Endothelial cell of umbilical vein (primary cell): ENCODE measurements around the gene CDK5.

Experiments
- EZH2 ChIP-seq: IDR thresholded peaks from 2 replicates; pipeline ENCODE4 v1.6.1; 2012; ENCODE audit warnings: borderline replicate concordance, low read depth, mild to moderate bottlenecking, moderate library complexity, low read length, inconsistent platforms; ENCODE audit not compliant: severe bottlenecking
- MYC ChIP-seq: IDR thresholded peaks from one replicate; pipeline ENCODE4 v1.6.1; 2011; ENCODE audit warnings: mild to moderate bottlenecking, low read depth, low read length
- POLR2A ChIP-seq: IDR thresholded peaks from 2 replicates; pipeline ENCODE4 v1.6.1; 2012; ENCODE audit warnings: low read depth, mild to moderate bottlenecking, control low read depth, low read length
- TF ChIP-seq, protein P1 (sequence below), 2 donors: IDR thresholded peaks; 1 replicate in 1 of 2; 2 replicates in 1 of 2; pipeline ENCODE4 v1.5.1; 2011; ENCODE audit warnings: low read length in 2 of 2, mild to moderate bottlenecking in 2 of 2, moderate library complexity in 2 of 2, control low read depth in 1 of 2, inconsistent platforms in 1 of 2, low read depth in 1 of 2; ENCODE audit not compliant: insufficient read depth in 1 of 2; ENCODE audit errors: extremely low read depth in 1 of 2

- TF ChIP-seq POLR2A (no peak), EZH2 (no peak), MYC (no peak)
- TF ChIP-seq, protein P1, sequence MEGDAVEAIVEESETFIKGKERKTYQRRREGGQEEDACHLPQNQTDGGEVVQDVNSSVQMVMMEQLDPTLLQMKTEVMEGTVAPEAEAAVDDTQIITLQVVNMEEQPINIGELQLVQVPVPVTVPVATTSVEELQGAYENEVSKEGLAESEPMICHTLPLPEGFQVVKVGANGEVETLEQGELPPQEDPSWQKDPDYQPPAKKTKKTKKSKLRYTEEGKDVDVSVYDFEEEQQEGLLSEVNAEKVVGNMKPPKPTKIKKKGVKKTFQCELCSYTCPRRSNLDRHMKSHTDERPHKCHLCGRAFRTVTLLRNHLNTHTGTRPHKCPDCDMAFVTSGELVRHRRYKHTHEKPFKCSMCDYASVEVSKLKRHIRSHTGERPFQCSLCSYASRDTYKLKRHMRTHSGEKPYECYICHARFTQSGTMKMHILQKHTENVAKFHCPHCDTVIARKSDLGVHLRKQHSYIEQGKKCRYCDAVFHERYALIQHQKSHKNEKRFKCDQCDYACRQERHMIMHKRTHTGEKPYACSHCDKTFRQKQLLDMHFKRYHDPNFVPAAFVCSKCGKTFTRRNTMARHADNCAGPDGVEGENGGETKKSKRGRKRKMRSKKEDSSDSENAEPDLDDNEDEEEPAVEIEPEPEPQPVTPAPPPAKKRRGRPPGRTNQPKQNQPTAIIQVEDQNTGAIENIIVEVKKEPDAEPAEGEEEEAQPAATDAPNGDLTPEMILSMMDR (IDR thresholded peaks at IDR 0.05; ENCODE audit: extremely low read depth in 1 of 2, insufficient read depth in 1 of 2, low read depth in 1 of 2, low read length in 2 of 2) = no peak
These were observed 45.3 kb upstream of the CDK5 start for GRCh38 chr7:151102991-151103390.
